GM19452 (cell line): ENCODE data around the gene RPS6KA4.
"Not testable (repeated sequence)": the region's sequence is repeated elsewhere in the genome, so short reads cannot be mapped to it uniquely, and the experiment has no call there.

Source experiments
- ATAC-seq: cut with Tn5 transposase; IDR thresholded peaks from one replicate; pipeline ENCODE4 v1.9.1; 2021; ENCODE audit not compliant: unreplicated experiment

Gene RPS6KA4

GRCh38 chr11:64413417-64413816 is 54.5 kb downstream of the RPS6KA4 start:
- ATAC-seq = no peak

DNA sequence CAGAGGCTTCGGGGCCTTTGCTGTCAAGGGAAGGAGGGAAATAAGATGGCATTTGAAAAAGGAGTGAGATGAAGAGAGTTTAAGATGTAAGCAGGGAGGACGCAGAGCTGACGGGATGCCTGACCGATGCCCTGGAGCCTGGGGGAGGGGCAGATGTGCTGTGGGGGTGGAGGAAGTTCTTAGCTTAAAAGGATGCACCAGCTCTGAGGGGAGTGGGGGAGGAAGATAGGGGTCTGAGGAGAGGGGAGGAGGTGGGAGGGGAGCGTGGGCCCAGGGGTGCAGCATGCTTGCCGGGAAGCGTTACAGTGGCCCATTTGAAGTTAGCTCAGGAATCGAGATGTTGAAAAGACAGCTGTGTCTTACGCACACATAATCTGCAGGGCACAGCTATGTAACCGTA is 56.3 kb downstream of the RPS6KA4 start:
- ATAC-seq = no peak

GRCh38 chr11:64415996-64416728 is 57.2 kb downstream of the RPS6KA4 start:
- no peak for ATAC-seq

- ATAC-seq = not testable (repeated sequence)
Observed at GRCh38 chr11:64418233-64418632, 59.3 kb downstream of the RPS6KA4 start.

GRCh38 chr11:64419257-64419790 is 60.4 kb downstream of the RPS6KA4 start:
- ATAC-seq = no peak

GRCh38 chr11:64419818-64420485 is 61.0 kb downstream of the RPS6KA4 start:
- no peak for ATAC-seq
